Measurements from ENCODE around the gene FUT8. TPM values are rescaled to one million over a fixed set of nuclear protein-coding genes. Genes with fewer than 3 reads are reported as not detected.
"Not testable (repeated sequence)": the region's sequence is repeated elsewhere in the genome, so short reads cannot be mapped to it uniquely, and the experiment has no call there.

The FUT8 gene
- total RNA-seq, 1 donor from 2014 or later, result 149 TPM

GRCh38 chr14:65413739-65414045 lies 1.2 kb downstream of the FUT8 start:
- DNase-seq (ENCODE audit: low spot score) (no peak), ATAC-seq (no peak)
- intact Hi-C loops (cut with DNase I), result loop anchor here (10.0 kb wide), 1 partner anchor 411 kb away; no protein-coding TSS in a partner anchor

GRCh38 chr14:65414961-65415589 lies 2.5 kb downstream of the FUT8 start:
- ATAC-seq (no peak), DNase-seq (ENCODE audit: low spot score) (no peak)
- intact Hi-C loops (cut with DNase I), result loop anchor here (10.0 kb wide), 1 partner anchor 410 kb away; no protein-coding TSS in a partner anchor

- intact Hi-C loops (cut with DNase I), result loop anchor here (10.0 kb wide), 1 partner anchor 409 kb away; no protein-coding TSS in a partner anchor
- no peak for ATAC-seq
- DNase-seq (ENCODE audit: low spot score), result no peak
Measured at GRCh38 chr14:65415613-65416012, 3.1 kb downstream of the FUT8 start.

- DNase-seq (ENCODE audit: low spot score) (no peak), ATAC-seq (no peak)
- intact Hi-C loops (cut with DNase I), result loop anchor here (10.0 kb wide), 1 partner anchor 405 kb away; no protein-coding TSS in a partner anchor
Measured at GRCh38 chr14:65419593-65420252, 7.2 kb downstream of the FUT8 start.

GRCh38 chr14:65421201-65421981 lies 8.9 kb downstream of the FUT8 start:
- ATAC-seq (no peak), DNase-seq (ENCODE audit: low spot score) (no peak)
- intact Hi-C loops (cut with DNase I), result no loop called here

- intact Hi-C loops (cut with DNase I), result no loop called here
- ATAC-seq, result no peak
- DNase-seq (ENCODE audit: low spot score), result no peak
Measured at GRCh38 chr14:65422088-65422834, 9.7 kb downstream of the FUT8 start.

- intact Hi-C loops (cut with DNase I), result no loop called here
- DNase-seq (ENCODE audit: low spot score) (no peak), ATAC-seq (no peak)
Measured at GRCh38 chr14:65423982-65424381, 11.5 kb downstream of the FUT8 start.

GRCh38 chr14:65424531-65424930 lies 12.0 kb downstream of the FUT8 start:
- intact Hi-C loops (cut with DNase I), result no loop called here
- no peak for DNase-seq (ENCODE audit: low spot score)
- ATAC-seq, result no peak

- intact Hi-C loops (cut with DNase I), result no loop called here
- no peak for DNase-seq (ENCODE audit: low spot score)
- ATAC-seq, result no peak
Measured at GRCh38 chr14:65425885-65426284, 13.4 kb downstream of the FUT8 start.

- intact Hi-C loops (cut with DNase I); DNase-seq (ENCODE audit: low spot score): not testable (repeated sequence)
Measured at GRCh38 chr14:65426902-65427301, 14.4 kb downstream of the FUT8 start.

GRCh38 chr14:65428691-65429090 lies 16.2 kb downstream of the FUT8 start:
- intact Hi-C loops (cut with DNase I), result no loop called here

More at GRCh38 chr14:65426902-65427301, 14.4 kb downstream of the FUT8 start:
- not testable (repeated sequence) for ATAC-seq

GRCh38 chr14:65429757-65430156 lies 17.2 kb downstream of the FUT8 start:
- DNase-seq (ENCODE audit: low spot score) (no peak), ATAC-seq (no peak)
- intact Hi-C loops (cut with DNase I), result no loop called here

More at GRCh38 chr14:65428691-65429090, 16.2 kb downstream of the FUT8 start:
- ATAC-seq (no peak), DNase-seq (ENCODE audit: low spot score) (no peak)

GRCh38 chr14:65431245-65431644 lies 18.7 kb downstream of the FUT8 start:
- no peak for ATAC-seq
- DNase-seq (ENCODE audit: low spot score), result no peak
- intact Hi-C loops (cut with DNase I), result no loop called here

GRCh38 chr14:65431951-65432350 lies 19.4 kb downstream of the FUT8 start:
- intact Hi-C loops (cut with DNase I), result no loop called here
- DNase-seq (ENCODE audit: low spot score), result no peak
- ATAC-seq, result no peak

- DNase-seq (ENCODE audit: low spot score) (no peak), ATAC-seq (no peak)
- intact Hi-C loops (cut with DNase I), result no loop called here
Measured at GRCh38 chr14:65432361-65432948, 19.9 kb downstream of the FUT8 start.

- no peak for ATAC-seq
- DNase-seq (ENCODE audit: low spot score), result no peak
- intact Hi-C loops (cut with DNase I), result no loop called here
Measured at GRCh38 chr14:65433157-65433556, 20.6 kb downstream of the FUT8 start.

GRCh38 chr14:65433646-65434045 lies 21.1 kb downstream of the FUT8 start:
- DNase-seq (ENCODE audit: low spot score) (no peak), ATAC-seq (no peak)
- intact Hi-C loops (cut with DNase I), result no loop called here

GRCh38 chr14:65434216-65434850 lies 21.8 kb downstream of the FUT8 start:
- intact Hi-C loops (cut with DNase I), result no loop called here
- ATAC-seq (no peak), DNase-seq (ENCODE audit: low spot score) (no peak)

Data from sciatic nerve (tissue), 2 donors.